Type B pancreatic cell (in vitro differentiated cells): ENCODE measurements around the gene TBCEL. TPM values are rescaled to one million over a fixed set of nuclear protein-coding genes. Genes with fewer than 3 reads are reported as not detected.

ENCODE experiments used
- DNase-seq: peaks from one replicate; pipeline ENCODE4 v3.0.0; 2021; ENCODE audit warnings: mixed read lengths; ENCODE audit not compliant: unreplicated experiment; ENCODE audit errors: extremely low spot score
- H3K27ac Mint-ChIP-seq: 2 replicates; pipeline ENCODE4 v1.8.0; 2021; ENCODE audit warnings: mild to moderate bottlenecking, mixed read lengths
- H3K27me3 Mint-ChIP-seq: 2 replicates; pipeline ENCODE4 v1.8.0; 2021; ENCODE audit warnings: mixed read lengths
- H3K36me3 Mint-ChIP-seq: 2 replicates; pipeline ENCODE4 v1.8.0; 2021; ENCODE audit warnings: mixed read lengths
- H3K4me1 Mint-ChIP-seq: one replicate; pipeline ENCODE4 v1.8.0; 2021; ENCODE audit warnings: mixed read lengths; ENCODE audit not compliant: unreplicated experiment
- H3K4me3 Mint-ChIP-seq: 2 replicates; pipeline ENCODE4 v1.8.0; 2021; ENCODE audit warnings: mild to moderate bottlenecking, mixed read lengths
- H3K9me3 Mint-ChIP-seq: 2 replicates; pipeline ENCODE4 v1.8.0; 2021; ENCODE audit warnings: mixed read lengths
- CTCF ChIP-seq: fragments of 200-600 bp; sonication (generic); conservative IDR thresholded peaks from 2 replicates; pipeline ENCODE4 v1.5.0; 2021; ENCODE audit warnings: antibody characterized with exemption, mild to moderate bottlenecking
- total RNA-seq: library from RNA; stranded (reverse); gene quantifications from 2 replicates; pipeline ENCODE4 v1.2.1, GENCODE V29; 2021; ENCODE audit warnings: low replicate concordance

TBCEL gene
- total RNA-seq, 1 donor from 2014 or later: 40.5 TPM

DNA sequence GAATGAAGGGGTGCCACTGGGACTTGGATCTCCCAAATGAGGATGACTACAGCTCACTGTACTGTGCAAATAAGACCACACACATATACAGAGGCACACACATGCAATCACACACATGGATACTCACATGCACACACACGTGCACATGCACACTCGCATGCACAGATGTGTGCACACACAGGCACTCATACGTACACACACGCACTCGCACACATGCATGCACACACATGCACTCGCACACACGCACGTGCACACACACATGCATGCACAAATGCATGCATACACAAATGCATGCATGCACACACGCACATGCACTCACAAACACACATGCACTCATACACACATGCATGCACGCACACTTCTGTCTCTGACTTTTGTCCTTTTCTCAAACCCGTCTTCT, 113.1 kb downstream of the TBCEL start:
- no peak for DNase-seq
- TF ChIP-seq CTCF: no peak
- no peaks in the 10 kb centered on the region for H3K36me3 Mint-ChIP-seq
- no peak overlapping the region for H3K27ac Mint-ChIP-seq
- H3K4me3 Mint-ChIP-seq: no peak overlapping the region
- H3K27me3 Mint-ChIP-seq: no peaks in the 10 kb centered on the region
- no peaks in the 10 kb centered on the region for H3K4me1 Mint-ChIP-seq
- H3K9me3 Mint-ChIP-seq: no peaks in the 10 kb centered on the region

DNA sequence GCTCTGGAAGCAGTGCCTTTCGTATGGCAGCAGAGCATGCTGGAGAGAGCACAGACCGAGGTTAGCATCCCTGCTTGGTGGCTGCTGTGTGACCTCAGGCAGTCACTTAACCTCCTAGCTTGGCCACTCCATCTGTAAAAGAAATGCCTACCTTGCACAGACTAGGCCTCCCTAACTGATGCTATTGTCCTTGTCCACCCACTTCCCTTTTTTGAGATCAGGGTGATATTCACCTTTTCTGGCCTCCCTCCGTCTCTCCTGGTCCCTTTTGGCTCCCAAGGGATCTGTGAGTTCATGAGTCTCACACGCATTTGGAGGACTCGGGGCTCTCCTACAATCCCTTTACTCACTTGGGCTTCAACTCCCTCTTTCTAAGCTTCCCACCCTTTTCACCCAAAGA, 114.4 kb downstream of the TBCEL start:
- no peak for DNase-seq
- no peaks in the 10 kb centered on the region for H3K27me3 Mint-ChIP-seq
- no peak overlapping the region for H3K4me3 Mint-ChIP-seq
- H3K27ac Mint-ChIP-seq: no peak overlapping the region
- H3K36me3 Mint-ChIP-seq: no peaks in the 10 kb centered on the region
- no peaks in the 10 kb centered on the region for H3K9me3 Mint-ChIP-seq
- H3K4me1 Mint-ChIP-seq: no peaks in the 10 kb centered on the region
- TF ChIP-seq CTCF: no peak

DNA sequence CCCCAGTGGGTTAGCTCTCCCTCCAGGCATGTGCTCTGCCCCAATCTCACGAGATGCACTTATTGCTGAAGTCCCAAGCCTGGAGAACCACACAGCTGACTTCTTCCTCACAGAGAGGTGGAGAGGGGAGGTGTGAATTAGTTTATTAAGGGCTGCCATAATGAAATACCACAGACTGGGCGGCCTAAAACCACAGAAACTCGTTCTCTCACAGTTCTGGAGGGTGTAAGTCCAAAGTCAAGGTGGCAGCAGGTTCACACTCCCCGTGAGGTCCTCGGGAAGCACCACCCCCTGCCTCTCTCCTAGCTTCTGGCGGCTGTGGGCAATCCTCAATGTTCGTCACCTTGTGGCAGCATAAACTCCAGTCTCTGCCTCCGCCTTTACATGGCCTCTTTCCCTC, 116.5 kb downstream of the TBCEL start:
- H3K36me3 Mint-ChIP-seq: peaks cover 3% of the 10 kb centered on the region
- no peak for DNase-seq
- no peaks in the 10 kb centered on the region for H3K9me3 Mint-ChIP-seq
- H3K27ac Mint-ChIP-seq: no peak overlapping the region
- no peaks in the 10 kb centered on the region for H3K27me3 Mint-ChIP-seq
- no peak for TF ChIP-seq CTCF
- peaks cover 9% of the 10 kb centered on the region for H3K4me1 Mint-ChIP-seq
- no peak overlapping the region for H3K4me3 Mint-ChIP-seq

Other genes with a start within 250 kb of the TBCEL start
- 0.86 and 2.3 TPM in 2 replicates for gene TECTA, start 77.1 kb downstream of the TBCEL start, total RNA-seq